NK-92 (cell line): ENCODE measurements around the gene TRIM3.

Experiments used
- DNase-seq: peaks from one replicate; lab custom pipeline; 2025; ENCODE audit not compliant: unreplicated experiment; lab: John Stamatoyannopoulos, UW

Gene TRIM3

DNA sequence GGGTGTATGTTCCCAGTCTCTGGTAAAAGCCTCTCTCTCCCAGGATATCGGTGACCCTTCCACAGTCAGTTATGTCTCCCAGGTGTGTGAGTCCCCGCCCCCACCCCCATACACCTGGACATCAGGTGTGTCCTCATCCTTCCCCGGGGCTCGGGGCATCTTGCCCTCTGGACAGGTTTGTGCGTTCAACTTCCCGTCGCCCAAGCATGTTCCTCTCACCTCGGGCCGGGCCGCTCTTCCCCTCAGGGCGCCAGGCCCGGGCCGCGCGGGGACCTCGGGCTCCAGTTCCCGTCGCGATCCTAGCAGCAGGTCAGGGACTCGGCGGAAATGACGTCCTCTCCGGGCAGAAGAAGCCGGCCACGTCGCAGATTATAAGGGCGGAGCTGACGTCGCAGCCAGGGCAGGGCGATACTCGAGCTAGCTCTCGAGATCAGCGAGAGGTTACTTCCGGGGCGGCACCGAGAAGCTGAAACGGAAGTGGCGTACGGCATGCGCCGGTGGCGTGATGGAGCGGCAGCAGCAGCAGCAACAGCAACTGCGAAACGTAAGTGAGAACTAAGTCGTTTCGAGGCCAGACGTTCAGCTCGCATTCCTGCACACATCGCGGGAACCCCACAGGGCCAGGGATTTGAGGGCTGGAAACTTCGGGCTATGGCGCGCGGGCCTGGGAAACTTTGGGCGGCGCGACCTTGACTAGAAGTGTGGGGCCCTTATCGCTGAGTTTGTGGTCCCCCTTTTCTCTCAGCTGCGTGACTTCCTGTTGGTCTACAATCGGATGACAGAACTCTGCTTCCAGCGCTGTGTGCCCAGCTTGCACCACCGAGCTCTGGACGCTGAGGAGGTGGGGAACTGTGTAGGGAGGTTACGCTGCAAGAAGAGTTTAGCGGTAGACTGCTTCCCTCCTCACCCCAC lies 7.5 kb upstream of the TRIM3 start, which contains the start of the genes ARFIP2 and TIMM10B:
TSS of gene ARFIP2 (minus strand) at position 320 of the 912 bp plus-strand sequence. CDS start 910 bp downstream, outside the sequence.
TSS of gene TIMM10B (plus strand) at position 490 of the 912 bp plus-strand sequence. CDS start at position 506, 16 bp downstream.
- peak; percentile 83 for DNase-seq

DNA sequence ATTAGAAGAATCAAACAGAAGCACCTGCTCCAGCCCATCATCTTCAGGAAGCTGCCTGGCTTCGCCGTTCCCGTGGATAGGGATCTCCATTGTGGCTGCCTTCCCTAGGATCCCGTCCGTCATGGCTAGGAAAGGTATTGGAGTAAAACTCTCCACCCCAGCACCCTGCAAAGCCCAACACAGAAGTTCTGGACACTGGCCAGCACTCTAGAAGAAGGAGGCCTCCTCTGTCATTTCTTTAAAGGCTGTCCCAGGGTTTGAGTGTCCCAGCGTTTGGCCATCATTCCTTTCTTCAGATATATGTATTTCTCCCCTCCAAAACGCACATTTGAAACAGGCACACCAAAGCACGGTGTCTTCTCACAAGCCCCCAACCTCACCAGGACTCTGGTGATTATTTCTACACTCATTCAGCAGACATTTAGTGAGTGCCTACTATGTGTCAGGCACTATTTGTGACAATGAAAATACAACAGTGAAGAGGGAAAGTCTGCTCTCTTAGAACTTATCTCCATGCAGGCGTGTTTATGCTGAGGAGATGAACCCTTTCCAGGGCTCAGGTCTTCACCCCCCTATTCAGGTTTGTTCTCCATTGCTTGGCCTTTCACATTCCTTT lies 6.7 kb upstream of the TRIM3 start:
- no peak for DNase-seq

GRCh38 chr11:6476571-6476970 lies 2.8 kb upstream of the TRIM3 start:
- DNase-seq: no peak

DNA sequence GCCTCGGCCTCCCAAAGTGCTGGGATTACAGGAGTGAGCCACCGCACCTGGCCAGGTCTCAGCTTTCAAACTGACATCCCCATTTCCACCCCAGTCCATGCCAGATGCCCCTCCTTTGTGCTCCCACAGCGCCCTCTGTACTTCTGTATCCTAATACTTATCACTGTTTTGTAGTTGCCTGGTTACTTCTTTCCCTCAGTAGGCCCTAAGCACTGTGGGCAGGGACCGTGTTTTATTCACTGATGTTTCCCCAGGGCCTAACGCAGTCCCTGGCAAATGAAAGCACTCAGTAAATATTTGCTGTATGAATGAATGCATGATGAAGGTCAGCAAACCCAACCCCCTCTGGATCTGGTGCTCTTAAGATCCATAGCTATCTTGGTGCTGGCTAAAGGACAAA lies 2.2 kb upstream of the TRIM3 start:
- DNase-seq: no peak

- DNase-seq: no peak
Measured at GRCh38 chr11:6474806-6475500, 1.2 kb upstream of the TRIM3 start.

DNA sequence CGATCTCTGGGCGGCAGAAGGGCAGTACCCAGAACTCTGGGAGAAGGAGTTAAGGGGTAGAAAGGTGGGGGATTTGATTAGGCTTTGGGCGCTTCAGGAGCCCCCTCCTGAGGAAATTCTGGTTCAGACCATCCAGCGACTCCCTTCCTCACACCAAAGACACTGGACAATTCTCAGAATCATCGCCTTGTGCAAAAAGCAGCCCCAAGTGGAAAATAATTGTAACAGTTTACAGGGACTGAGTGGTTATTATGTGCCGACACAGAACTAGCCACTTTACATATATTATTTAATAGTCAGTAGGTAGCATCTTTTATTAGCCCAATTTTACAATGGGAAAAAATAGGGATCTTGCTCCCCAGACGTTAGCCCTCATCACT lies 662 bp upstream of the TRIM3 start:
- DNase-seq: no peak

- DNase-seq: no peak
Measured at GRCh38 chr11:6472934-6473333, 807 bp downstream of the TRIM3 start.

DNA sequence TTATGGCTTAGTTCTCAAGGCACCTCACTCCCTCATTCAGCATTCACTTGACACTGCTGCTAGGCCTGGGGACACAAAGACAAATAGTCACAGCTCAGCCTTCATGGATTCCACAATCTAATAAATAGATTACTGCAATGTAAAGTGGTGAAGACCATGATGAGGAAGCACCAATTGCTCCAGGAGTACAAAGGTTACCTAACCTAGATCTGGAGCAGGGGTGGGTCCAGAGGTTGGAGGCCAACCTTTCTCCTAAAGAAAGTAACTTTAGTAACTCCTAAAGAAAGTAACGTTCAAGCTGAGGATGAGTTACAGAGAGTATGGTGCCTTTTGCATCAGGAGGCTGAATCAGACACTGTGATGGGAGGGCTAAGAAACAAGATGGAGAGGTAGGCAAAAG lies 4.1 kb downstream of the TRIM3 start:
- DNase-seq: no peak

DNA sequence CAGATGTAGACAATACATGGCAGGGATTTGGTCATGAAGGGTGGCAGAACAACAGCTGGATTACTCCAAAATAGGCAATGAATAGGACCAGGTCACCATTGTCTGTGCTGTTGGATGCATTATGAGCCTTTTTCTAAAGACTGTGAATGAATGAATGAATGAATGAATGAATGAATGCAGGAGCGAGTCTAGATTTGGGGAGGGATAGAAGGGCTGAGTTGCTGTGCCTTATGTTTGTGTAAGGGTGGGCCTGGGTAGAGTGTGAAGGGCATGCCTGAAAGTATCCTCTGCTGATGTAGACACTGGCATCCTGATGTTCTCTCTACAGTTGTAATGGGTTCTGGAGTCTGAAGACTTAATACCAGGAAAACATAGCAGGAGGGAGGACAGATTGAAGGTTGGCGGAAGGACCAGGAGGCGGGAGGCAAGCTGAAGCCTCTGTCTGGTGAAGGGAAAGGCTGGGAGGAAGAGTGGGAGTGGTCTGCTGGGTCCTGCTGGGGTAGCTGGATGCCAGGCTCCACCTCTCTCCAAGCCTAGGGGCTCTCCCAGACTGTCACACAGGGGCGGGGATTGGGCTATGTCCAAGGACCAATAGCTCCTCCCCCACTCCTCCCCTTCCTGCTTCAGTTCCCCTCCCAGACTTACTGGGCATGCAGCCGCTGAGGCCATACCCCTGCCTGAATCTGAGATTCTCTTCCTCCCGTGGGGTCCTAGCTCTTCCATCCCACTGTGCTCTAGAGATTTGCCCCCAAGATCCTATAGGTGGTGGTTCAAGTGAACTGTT lies 4.8 kb downstream of the TRIM3 start:
- DNase-seq: no peak

GRCh38 chr11:6459099-6459450 lies 14.7 kb downstream of the TRIM3 start:
- DNase-seq: no peak

DNA sequence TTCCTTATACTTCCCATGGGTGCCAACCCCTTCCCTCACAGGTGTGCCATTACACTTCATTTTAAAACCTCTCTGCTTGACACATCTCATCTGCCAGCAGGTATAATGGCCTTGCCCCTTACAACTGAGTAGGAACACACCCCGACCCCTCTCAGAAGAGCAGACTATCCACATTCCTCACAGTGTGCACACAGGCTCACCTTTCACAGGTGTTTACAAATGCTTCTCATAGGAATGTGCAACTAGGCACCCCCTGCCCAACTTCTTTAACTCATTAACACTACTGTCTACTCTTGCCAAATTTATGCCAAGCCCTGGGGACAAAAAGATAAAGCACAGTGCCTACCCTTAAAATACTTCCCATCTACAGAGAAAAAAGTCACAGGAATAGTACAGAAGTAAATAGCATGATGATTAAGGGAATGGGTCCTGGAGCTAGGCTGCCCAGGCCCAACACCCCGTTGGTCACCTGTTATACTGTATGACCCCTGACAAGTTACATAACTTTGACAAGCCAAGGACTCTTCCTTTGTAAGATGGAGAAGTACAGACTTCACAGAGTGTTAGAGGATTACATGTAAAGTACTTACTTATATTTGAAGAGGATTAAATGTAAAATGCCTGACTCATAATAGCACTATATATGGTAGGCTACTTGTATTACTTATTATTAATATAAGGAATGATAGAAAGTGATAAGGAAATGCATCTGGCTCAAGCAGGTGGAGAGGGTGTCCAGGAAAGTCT lies 15.2 kb downstream of the TRIM3 start:
- DNase-seq: no peak

DNA sequence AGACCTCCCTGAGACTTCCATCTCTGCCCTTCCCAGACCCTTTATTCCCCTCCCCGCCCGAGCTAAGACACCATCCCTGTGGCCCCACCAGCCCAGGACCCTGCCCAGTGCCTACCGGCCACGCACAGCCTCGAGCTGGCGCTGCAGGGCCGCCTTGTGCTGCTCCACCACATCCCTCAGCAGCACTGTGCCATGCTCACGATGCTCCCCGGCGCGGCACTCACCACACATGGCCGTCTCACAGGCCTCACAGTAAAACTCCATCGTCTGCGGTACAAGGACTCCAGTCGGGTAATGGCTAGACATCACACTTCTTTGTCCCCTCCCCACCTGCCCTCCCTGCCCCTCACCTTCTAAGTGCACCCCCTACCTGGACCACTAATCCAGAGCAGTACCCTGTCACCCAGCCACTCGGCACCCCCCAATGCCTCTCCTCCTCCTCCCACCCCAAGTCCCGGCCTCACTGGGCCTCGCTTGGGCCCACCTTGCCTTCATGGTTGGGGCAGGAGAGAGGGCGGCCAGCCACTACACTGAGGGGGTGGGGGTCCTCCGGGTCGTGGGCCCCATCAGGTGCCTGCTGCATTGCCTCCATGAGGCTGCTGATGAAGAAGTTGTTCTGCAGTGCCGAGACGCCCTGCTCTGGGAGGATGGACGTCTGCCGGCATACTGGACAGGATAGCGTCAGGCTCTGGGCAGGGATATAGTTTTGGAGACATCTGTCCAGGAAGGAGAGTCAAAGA lies 16.0 kb downstream of the TRIM3 start:
- DNase-seq: no peak

- DNase-seq: no peak
Measured at GRCh38 chr11:6456361-6457073, 17.2 kb downstream of the TRIM3 start.

DNA sequence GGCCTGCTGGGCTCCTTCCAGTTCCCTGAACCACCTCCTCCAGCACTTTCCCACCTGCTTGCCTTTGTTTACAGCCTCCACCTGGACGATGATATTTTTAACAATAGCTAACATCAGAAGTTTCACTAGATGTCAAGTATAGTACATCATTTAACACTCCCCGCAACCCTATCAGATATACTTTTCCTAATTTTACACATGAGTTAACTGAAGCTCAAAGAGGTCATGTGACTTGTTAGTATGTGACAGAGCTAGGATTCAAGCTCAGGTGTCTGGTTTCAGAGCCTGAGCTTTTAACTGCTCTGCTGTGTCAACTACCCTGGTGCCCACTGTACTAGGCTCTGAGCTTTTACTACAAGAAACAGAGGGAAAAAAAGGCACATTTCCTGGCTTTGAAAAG lies 18.7 kb downstream of the TRIM3 start:
- DNase-seq: no peak

DNA sequence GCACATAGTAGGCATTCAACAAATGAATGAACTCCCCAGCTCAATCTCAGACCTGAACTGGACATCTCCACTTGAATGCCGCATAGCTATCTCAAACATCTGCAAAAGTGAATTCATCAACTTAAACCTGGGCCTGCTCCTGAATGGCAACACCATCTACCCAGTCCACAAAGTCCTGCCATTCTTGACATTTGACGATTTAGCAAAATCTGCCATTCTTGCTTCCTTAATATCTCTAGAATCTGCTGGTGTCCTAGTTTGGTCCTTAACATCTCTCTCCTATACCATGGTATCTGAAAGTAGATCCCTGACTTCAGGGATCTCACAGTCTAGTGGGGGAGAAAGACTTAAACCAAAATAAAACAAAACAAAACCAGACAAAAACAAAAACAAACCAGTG lies 20.6 kb downstream of the TRIM3 start:
- no peak for DNase-seq

DNA sequence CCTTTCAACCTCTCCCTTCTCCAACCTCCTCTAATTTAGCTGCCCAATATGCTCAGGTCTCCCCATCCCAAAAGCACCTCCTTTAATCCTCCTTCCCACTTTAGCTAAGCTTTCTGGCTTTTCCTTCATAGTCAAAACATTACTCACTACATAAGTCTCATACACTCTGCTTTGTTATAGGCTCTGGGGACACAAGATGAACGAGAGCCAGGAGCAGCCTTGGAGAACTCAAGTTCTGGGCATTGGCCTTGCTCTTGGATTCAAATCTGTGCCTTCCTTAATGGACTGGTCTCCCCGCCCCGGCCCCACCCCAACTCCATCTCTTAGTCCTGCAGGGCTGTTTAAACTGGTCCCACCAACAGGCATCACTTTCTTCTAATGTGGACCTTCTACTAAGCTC lies 21.5 kb downstream of the TRIM3 start:
- DNase-seq: no peak

DNA sequence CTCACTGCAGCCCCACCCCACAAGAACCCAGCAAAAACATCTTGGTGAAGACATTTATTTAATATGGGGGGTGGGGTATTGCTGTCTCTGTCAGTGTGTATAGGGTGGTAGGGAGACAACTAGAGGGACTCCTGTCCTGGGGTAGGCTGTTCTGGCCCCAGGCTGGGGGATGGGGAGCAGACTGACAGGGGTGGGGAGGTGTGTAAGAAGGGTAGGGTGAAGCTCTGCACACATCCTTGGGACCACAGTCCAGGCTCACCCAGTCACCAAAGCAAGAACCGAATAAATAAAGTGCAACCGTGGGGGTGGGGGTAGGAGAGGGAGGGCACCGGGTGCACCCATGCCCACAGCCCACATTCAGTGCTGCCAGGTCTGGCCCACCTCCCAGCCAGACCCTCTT lies 25.2 kb downstream of the TRIM3 start:
- no peak for DNase-seq

GRCh38 chr11:6443269-6444003 lies 30.3 kb downstream of the TRIM3 start:
- no peak for DNase-seq
